GM23338 (cell line): Measurements from ENCODE around the gene DNM2. TPM values are rescaled to one million over a fixed set of nuclear protein-coding genes. Genes with fewer than 3 reads are reported as not detected.

ENCODE experiments used
- ATAC-seq: fragments of 200-7000 bp; cut with Tn5 transposase; 3 replicates; pipeline ENCODE4 v1.9.1; 2020
- DNase-seq: peaks from one replicate; pipeline ENCODE4 v3.0.0-alpha.2; 2015; ENCODE audit warnings: low spot score
- H2AFZ ChIP-seq: fragments of 200-600 bp; sonication (generic); 2 replicates; pipeline ENCODE4 v1.8.0; 2016; ENCODE audit warnings: antibody characterized with exemption, mild to moderate bottlenecking, moderate library complexity
- H3F3A ChIP-seq: fragments of 200-600 bp; sonication (generic); replicated peaks from 2 replicates; pipeline ENCODE4 v1.8.0; 2017; ENCODE audit warnings: antibody characterized with exemption, mixed run types, low read depth
- H3K27ac ChIP-seq: fragments of 200-600 bp; sonication (generic); 2 replicates; pipeline ENCODE4 v1.6.1; 2016; ENCODE audit warnings: low read depth
- H3K27me3 ChIP-seq: fragments of 200-600 bp; sonication (generic); 2 replicates; pipeline ENCODE4 v1.8.0; 2016; ENCODE audit warnings: mild to moderate bottlenecking, mixed run types, moderate library complexity; ENCODE audit not compliant: insufficient read depth
- H3K36me3 ChIP-seq: fragments of 200-600 bp; sonication (generic); 2 replicates; pipeline ENCODE4 v1.8.0; 2016; ENCODE audit warnings: mild to moderate bottlenecking; ENCODE audit not compliant: insufficient read depth
- H3K4me1 ChIP-seq: fragments of 200-600 bp; sonication (generic); 2 replicates; pipeline ENCODE4 v1.8.0; 2016; ENCODE audit warnings: mild to moderate bottlenecking, moderate library complexity; ENCODE audit not compliant: insufficient read depth
- H3K4me2 ChIP-seq: fragments of 200-600 bp; sonication (generic); 2 replicates; pipeline ENCODE4 v1.7.1; 2017; ENCODE audit warnings: mixed run types
- H3K4me3 ChIP-seq: fragments of 200-600 bp; sonication (generic); 2 replicates; pipeline ENCODE4 v1.6.1; 2016; ENCODE audit warnings: mixed run types
- H3K79me2 ChIP-seq: fragments of 200-600 bp; sonication (generic); replicated peaks from 2 replicates; pipeline ENCODE4 v1.8.0; 2017; ENCODE audit warnings: mild to moderate bottlenecking; ENCODE audit not compliant: insufficient read depth
- H3K9me2 ChIP-seq: fragments of 200-600 bp; sonication (generic); 2 replicates; pipeline ENCODE4 v1.8.0; 2017; ENCODE audit not compliant: insufficient read depth
- H4K20me1 ChIP-seq: fragments of 200-600 bp; sonication (generic); replicated peaks from 2 replicates; pipeline ENCODE4 v1.8.0; 2017; ENCODE audit warnings: mild to moderate bottlenecking; ENCODE audit not compliant: insufficient read depth
- H3K27ac Mint-ChIP-seq: 2 replicates; pipeline ENCODE4 v1.8.0; 2020; ENCODE audit warnings: inconsistent platforms, mild to moderate bottlenecking, moderate library complexity, mixed read lengths
- H3K27me3 Mint-ChIP-seq: 3 replicates; pipeline ENCODE4 v1.8.0; 2022; ENCODE audit warnings: low read depth, mild to moderate bottlenecking, moderate library complexity, mixed read lengths, inconsistent platforms; ENCODE audit not compliant: insufficient read depth, poor library complexity
- H3K36me3 Mint-ChIP-seq: 3 replicates; pipeline ENCODE4 v1.8.0; 2021; ENCODE audit warnings: low read depth, mild to moderate bottlenecking, inconsistent platforms, moderate library complexity, mixed read lengths
- H3K4me1 Mint-ChIP-seq: 3 replicates; pipeline ENCODE4 v1.8.0; 2020; ENCODE audit warnings: mild to moderate bottlenecking, inconsistent platforms, mixed read lengths
- H3K4me3 Mint-ChIP-seq: 3 replicates; pipeline ENCODE4 v1.8.0; 2021; ENCODE audit warnings: moderate library complexity, mild to moderate bottlenecking, inconsistent platforms, mixed read lengths
- H3K9me3 Mint-ChIP-seq: 3 replicates; pipeline ENCODE4 v1.8.0; 2020; ENCODE audit warnings: moderate library complexity, mild to moderate bottlenecking, inconsistent platforms, mixed read lengths
- CREB1 ChIP-seq: fragments of 250-450 bp; sonication (Bioruptor Pico); IDR thresholded peaks from 2 replicates; pipeline ENCODE4 v1.5.0; 2020; ENCODE audit warnings: low read depth, mild to moderate bottlenecking, moderate library complexity
- ETS1 ChIP-seq: IDR thresholded peaks from 2 replicates; pipeline ENCODE4 v1.6.1; 2016; ENCODE audit warnings: antibody characterized with exemption
- EZH2 ChIP-seq: fragments of 200-600 bp; sonication (generic); IDR thresholded peaks from one replicate; pipeline ENCODE4 v1.8.0; 2017; ENCODE audit warnings: antibody characterized with exemption, mild to moderate bottlenecking, low read depth; ENCODE audit not compliant: unreplicated experiment
- JUNB ChIP-seq: IDR thresholded peaks from one replicate; pipeline ENCODE4 v1.6.1; 2016; ENCODE audit warnings: antibody characterized with exemption; ENCODE audit not compliant: unreplicated experiment
- NANOG ChIP-seq: IDR thresholded peaks from 2 replicates; pipeline ENCODE4 v1.6.1; 2016; ENCODE audit warnings: antibody characterized with exemption, borderline replicate concordance
- STAT1 ChIP-seq: IDR thresholded peaks from one replicate; pipeline ENCODE4 v1.6.1; 2016; ENCODE audit warnings: antibody characterized with exemption; ENCODE audit not compliant: unreplicated experiment
- ZNF114 ChIP-seq: fragments of 250-450 bp; sonication (Bioruptor Pico); IDR thresholded peaks from 2 replicates; pipeline ENCODE4 v1.5.0; 2020; ENCODE audit warnings: mild to moderate bottlenecking, moderate library complexity
- ZNF462 ChIP-seq: fragments of 250-450 bp; sonication (Bioruptor Pico); IDR thresholded peaks from 2 replicates; pipeline ENCODE4 v1.5.0; 2020; ENCODE audit warnings: mild to moderate bottlenecking, moderate library complexity
- polyA plus RNA-seq: library from polyadenylated mRNA; unstranded; fragments of >200 nt; fragmentation: Nextera tagmentation; extraction: Ambion mirVana; gene quantifications from 2 replicates; pipeline ENCODE4 v1.2.1, GENCODE V29; 2016
- total RNA-seq: library from RNA; depleted of rRNA; stranded (reverse); fragments of >200 nt; shearing (Covaris generic); gene quantifications from 2 replicates; pipeline ENCODE4 v1.2.3, GENCODE V29; 2014

DNM2 gene
- total and polyA plus RNA-seq, 2 experiments from 2014 or later = 40.7 to 138 TPM

- TF ChIP-seq ZNF462 (no peak), NANOG (no peak), CREB1 (no peak)
These were observed 18.3 kb downstream of the DNM2 start (continued) for GRCh38 chr19:10736189-10736588.

- no peak overlapping the region for H3K4me3 Mint-ChIP-seq
- Histone ChIP-seq H3K4me2 (no peak overlapping the region), H3K9me2 (no peaks in the 10 kb centered on the region), H3K27me3 (no peaks in the 10 kb centered on the region), H2AFZ (no peak overlapping the region), H3K4me1 (no peaks in the 10 kb centered on the region), H3K27ac (peak overlapping the region; percentile 64), H3K4me3 (no peak overlapping the region), H3F3A (peaks cover 6% of the 10 kb centered on the region; the same call in 1 of the 2 replicates), H4K20me1 (peaks cover 42% of the 10 kb centered on the region), H3K79me2 (peaks cover 97% of the 10 kb centered on the region), H3K36me3 (no peaks in the 10 kb centered on the region; the same call in 1 of the 2 replicates)
- peak; percentile 78 for ATAC-seq
- peaks cover 7% of the 10 kb centered on the region; the same call in 2 of the 3 replicates for H3K36me3 Mint-ChIP-seq
- peaks cover 12% of the 10 kb centered on the region for H3K4me1 Mint-ChIP-seq
- DNase-seq = peak; percentile 39
- peaks cover 8% of the 10 kb centered on the region for H3K27me3 Mint-ChIP-seq
- H3K9me3 Mint-ChIP-seq = peaks cover 7% of the 10 kb centered on the region; the same call in 2 of the 3 replicates
- peak overlapping the region; percentile 65 for H3K27ac Mint-ChIP-seq
- TF ChIP-seq ZNF114 (CRISPR knock-in tag) (no peak), ETS1 (no peak), CREB1 (no peak), JUNB (no peak), EZH2 (no peak), NANOG (no peak), ZNF462 (no peak), STAT1 (no peak)
These were observed 19.2 kb downstream of the DNM2 start for GRCh38 chr19:10736916-10737551.
